HG03025 (cell line): ENCODE data around the gene EPHB2.
"Not testable (repeated sequence)": the region's sequence is repeated elsewhere in the genome, so short reads cannot be mapped to it uniquely, and the experiment has no call there.

ENCODE experiments used
- ATAC-seq: cut with Tn5 transposase; IDR thresholded peaks from one replicate; pipeline ENCODE4 v1.9.1; 2021; ENCODE audit warnings: mild to moderate bottlenecking, moderate library complexity; ENCODE audit not compliant: unreplicated experiment, low FRiP score

EPHB2 gene

GRCh38 chr1:22710701-22711049 lies at the start of gene EPHB2:
EPHB2 (plus strand) TSS chr1:22710839; CDS start chr1:22710983, 144 bp downstream.
- ATAC-seq, result no peak

- ATAC-seq, result no peak
Observed at GRCh38 chr1:22661880-22662279, 48.8 kb upstream of the EPHB2 start.

- no peak for ATAC-seq
Observed at GRCh38 chr1:22662318-22662717, 48.3 kb upstream of the EPHB2 start.

- no peak for ATAC-seq
Observed at GRCh38 chr1:22662986-22663408, 47.6 kb upstream of the EPHB2 start.

- ATAC-seq, result no peak
Observed at GRCh38 chr1:22665752-22666151, 44.9 kb upstream of the EPHB2 start.

GRCh38 chr1:22666412-22666811 lies 44.2 kb upstream of the EPHB2 start:
- ATAC-seq, result no peak

- not testable (repeated sequence) for ATAC-seq
Observed at GRCh38 chr1:22668840-22669239, 41.8 kb upstream of the EPHB2 start.

- no peak for ATAC-seq
Observed at GRCh38 chr1:22670352-22670975, 40.2 kb upstream of the EPHB2 start.

- no peak for ATAC-seq
Observed at GRCh38 chr1:22671999-22672398, 38.6 kb upstream of the EPHB2 start.

- ATAC-seq, result no peak
Observed at GRCh38 chr1:22673486-22674409, 36.9 kb upstream of the EPHB2 start.

- no peak for ATAC-seq
Observed at GRCh38 chr1:22674410-22674749, 36.3 kb upstream of the EPHB2 start.

- not testable (repeated sequence) for ATAC-seq
Observed at GRCh38 chr1:22676151-22676550, 34.5 kb upstream of the EPHB2 start.

- ATAC-seq, result no peak
Observed at GRCh38 chr1:22676916-22677583, 33.6 kb upstream of the EPHB2 start.

- ATAC-seq, result no peak
Observed at GRCh38 chr1:22677931-22678896, 32.4 kb upstream of the EPHB2 start.

- ATAC-seq, result no peak
Observed at GRCh38 chr1:22680726-22681125, 29.9 kb upstream of the EPHB2 start.

GRCh38 chr1:22681556-22682276 lies 28.9 kb upstream of the EPHB2 start:
- ATAC-seq, result no peak

- ATAC-seq, result no peak
Observed at GRCh38 chr1:22683547-22683946, 27.1 kb upstream of the EPHB2 start.

GRCh38 chr1:22685591-22686059 lies 25.0 kb upstream of the EPHB2 start:
- ATAC-seq, result no peak

- no peak for ATAC-seq
Observed at GRCh38 chr1:22687191-22687590, 23.4 kb upstream of the EPHB2 start.

- no peak for ATAC-seq
Observed at GRCh38 chr1:22688466-22688865, 22.2 kb upstream of the EPHB2 start.
